ENCODE data around the gene SNRK. TPM values are rescaled to one million over a fixed set of nuclear protein-coding genes. Genes with fewer than 3 reads are reported as not detected.
A peak's percentile ranks its signal among the peaks of the same experiment; 100 is the strongest.

Gene SNRK
- total RNA-seq, 6 donors from 2014 or later = 25.1 to 68.5 (median 45.3) TPM

- DNase-seq (no peak), ATAC-seq (ENCODE audit: low FRiP score in 2 of 2) (no peak)
- TF ChIP-seq POLR2AphosphoS5 (IDR thresholded peaks at IDR 0.05) = peak in 1 of 2 donors; percentile 38
- TF ChIP-seq CTCF (IDR thresholded peaks at IDR 0.05) = no peak
- H3K36me3 ChIP-seq = peaks cover 0 to 10% (median 0%) of the 10 kb centered on the region in 4 donors
- peak overlapping the region in 3 of 4 donors; percentile 2 to 68 (median 12) for H3K27ac ChIP-seq
- no peaks in the 10 kb centered on the region for H3K27me3 ChIP-seq
- H3K4me3 ChIP-seq = no peak overlapping the region
- no peaks in the 10 kb centered on the region for H3K9me3 ChIP-seq
- H3K4me1 ChIP-seq = peaks cover 7 to 15% (median 8%) of the 10 kb centered on the region in 4 donors
- WGBS, 2 donors = 80 to 90% methylated on average over 6 to 9 of the region's 9 CpGs
Measured at GRCh38 chr3:43366885-43367284, 80.5 kb downstream of the SNRK start.

- TF ChIP-seq POLR2A (IDR thresholded peaks at IDR 0.05) (no peak), CTCF (IDR thresholded peaks at IDR 0.05) (no peak), POLR2AphosphoS5 (IDR thresholded peaks at IDR 0.05) (no peak), EP300 (IDR thresholded peaks at IDR 0.05) (no peak)
- Histone ChIP-seq H3K9me3 (no peaks in the 10 kb centered on the region), H3K27me3 (no peaks in the 10 kb centered on the region), H3K36me3 (peaks cover 0 to 10% (median 0%) of the 10 kb centered on the region in 4 donors), H3K4me1 (peaks cover 7 to 15% (median 8%) of the 10 kb centered on the region in 4 donors), H3K4me3 (no peak overlapping the region), H3K27ac (peak overlapping the region in 1 of 4 donors; percentile 2)
- peak in 1 of 2 donors; percentile 60 for ATAC-seq (ENCODE audit: low FRiP score in 2 of 2)
- peak in 1 of 2 donors; percentile 65 for DNase-seq
- WGBS, 2 donors = 81 to 88% methylated on average over 6 to 8 of the region's 8 CpGs
Measured at GRCh38 chr3:43369404-43370292, 83.3 kb downstream of the SNRK start.

GRCh38 chr3:43370293-43370980 lies 84.1 kb downstream of the SNRK start:
- TF ChIP-seq POLR2AphosphoS5 (IDR thresholded peaks at IDR 0.05) (no peak), EP300 (IDR thresholded peaks at IDR 0.05) (no peak), CTCF (IDR thresholded peaks at IDR 0.05) (no peak), POLR2A (IDR thresholded peaks at IDR 0.05) (no peak)
- H3K4me1 ChIP-seq = peaks cover 7 to 15% (median 8%) of the 10 kb centered on the region in 4 donors
- no peak overlapping the region for H3K4me3 ChIP-seq
- H3K9me3 ChIP-seq = no peaks in the 10 kb centered on the region
- H3K27ac ChIP-seq = peak overlapping the region in 1 of 4 donors; percentile 2
- no peaks in the 10 kb centered on the region for H3K27me3 ChIP-seq
- DNase-seq (no peak), ATAC-seq (ENCODE audit: low FRiP score in 2 of 2) (no peak)
- peaks cover 0 to 7% (median 0%) of the 10 kb centered on the region in 4 donors for H3K36me3 ChIP-seq
- WGBS, 2 donors = 70 to 74% methylated on average over 6 of the region's 6 CpGs

GRCh38 chr3:43371494-43371893 lies 85.2 kb downstream of the SNRK start:
- ATAC-seq (ENCODE audit: low FRiP score in 2 of 2) (no peak), DNase-seq (no peak)
- Histone ChIP-seq H3K27ac (no peak overlapping the region), H3K27me3 (no peaks in the 10 kb centered on the region), H3K4me1 (peaks cover 3 to 9% (median 4%) of the 10 kb centered on the region in 4 donors), H3K36me3 (no peaks in the 10 kb centered on the region), H3K9me3 (no peaks in the 10 kb centered on the region), H3K4me3 (no peak overlapping the region)
- 92 to 95% methylated on average over 3 of the region's 3 CpGs for WGBS, 2 donors
- TF ChIP-seq CTCF (IDR thresholded peaks at IDR 0.05) (no peak), EP300 (IDR thresholded peaks at IDR 0.05) (no peak), POLR2AphosphoS5 (IDR thresholded peaks at IDR 0.05) (no peak), POLR2A (IDR thresholded peaks at IDR 0.05) (no peak)
